ENCODE measurements around the gene UIMC1.
"Not testable (repeated sequence)": the region's sequence is repeated elsewhere in the genome, so short reads cannot be mapped to it uniquely, and the experiment has no call there.

UIMC1 gene

DNA sequence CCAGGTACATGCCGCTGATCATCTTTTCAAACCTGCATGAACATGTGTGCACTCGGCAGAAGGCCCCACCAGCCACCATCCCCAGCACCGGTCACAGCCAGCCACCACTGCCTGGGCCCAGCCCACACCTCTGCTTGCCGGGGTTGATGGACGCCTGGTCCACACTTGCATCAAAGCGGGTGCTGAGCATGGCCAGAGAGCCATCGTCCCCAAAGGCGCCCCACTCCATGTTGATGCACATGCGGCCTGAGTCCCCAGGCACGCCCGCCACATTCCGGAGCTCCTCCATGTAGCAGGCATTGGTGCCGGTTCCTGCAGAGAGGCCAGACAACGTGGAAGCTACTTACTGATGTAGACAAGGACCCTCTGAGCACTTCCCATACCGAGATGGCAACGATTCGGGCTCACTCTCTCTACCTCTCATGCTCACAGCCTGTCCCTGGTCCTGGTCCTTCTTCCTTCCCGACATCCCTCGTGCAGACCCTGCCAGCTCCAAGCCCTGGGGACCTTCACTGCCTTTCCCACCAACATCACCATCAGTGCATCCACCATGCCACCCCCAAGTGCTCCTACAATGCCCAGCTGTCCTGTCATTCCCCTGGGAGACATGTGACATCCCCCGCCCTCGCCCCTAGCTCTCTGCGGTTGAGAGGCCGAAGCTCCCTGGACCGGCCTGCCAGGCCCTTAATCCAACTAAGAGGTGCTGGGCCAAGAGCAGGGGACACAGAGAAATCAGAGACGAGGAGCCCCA, 124.6 kb downstream of the UIMC1 start:
- no peak for ATAC-seq

DNA sequence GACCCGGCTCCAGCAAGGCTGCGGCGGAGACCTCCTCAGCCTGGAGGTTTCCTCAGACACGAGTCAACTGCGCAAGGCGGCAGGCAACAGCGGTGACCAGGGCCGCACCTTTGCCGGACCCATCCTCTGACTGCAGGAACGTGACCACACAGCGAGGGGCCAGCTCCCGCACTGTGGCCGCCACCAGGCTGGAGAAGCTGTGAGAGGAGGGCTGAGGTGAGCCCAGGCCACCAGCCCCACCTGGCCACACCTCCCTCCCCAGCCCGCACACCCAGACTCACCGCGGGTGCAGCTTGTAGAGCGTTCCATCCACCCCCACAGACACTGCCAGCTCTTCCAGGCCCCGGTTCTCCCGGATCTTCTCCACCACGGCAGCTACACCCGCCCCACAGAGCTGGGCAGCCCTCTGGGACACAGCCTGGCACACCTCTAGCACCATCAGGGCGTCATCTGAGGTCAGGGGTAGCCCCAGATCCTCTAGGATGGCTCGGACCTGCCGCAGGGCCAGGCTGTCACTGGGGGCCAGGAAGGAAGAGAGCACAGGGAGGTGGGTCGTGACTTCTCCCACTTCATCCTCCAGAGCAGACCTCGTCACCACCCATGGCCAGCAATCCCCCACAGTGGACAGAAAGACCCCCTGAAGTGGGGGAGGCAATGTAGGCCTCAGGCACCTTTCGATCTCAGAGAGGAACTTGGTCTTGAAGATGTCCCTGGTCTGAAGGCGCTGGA, 125.4 kb downstream of the UIMC1 start:
- no peak for ATAC-seq

DNA sequence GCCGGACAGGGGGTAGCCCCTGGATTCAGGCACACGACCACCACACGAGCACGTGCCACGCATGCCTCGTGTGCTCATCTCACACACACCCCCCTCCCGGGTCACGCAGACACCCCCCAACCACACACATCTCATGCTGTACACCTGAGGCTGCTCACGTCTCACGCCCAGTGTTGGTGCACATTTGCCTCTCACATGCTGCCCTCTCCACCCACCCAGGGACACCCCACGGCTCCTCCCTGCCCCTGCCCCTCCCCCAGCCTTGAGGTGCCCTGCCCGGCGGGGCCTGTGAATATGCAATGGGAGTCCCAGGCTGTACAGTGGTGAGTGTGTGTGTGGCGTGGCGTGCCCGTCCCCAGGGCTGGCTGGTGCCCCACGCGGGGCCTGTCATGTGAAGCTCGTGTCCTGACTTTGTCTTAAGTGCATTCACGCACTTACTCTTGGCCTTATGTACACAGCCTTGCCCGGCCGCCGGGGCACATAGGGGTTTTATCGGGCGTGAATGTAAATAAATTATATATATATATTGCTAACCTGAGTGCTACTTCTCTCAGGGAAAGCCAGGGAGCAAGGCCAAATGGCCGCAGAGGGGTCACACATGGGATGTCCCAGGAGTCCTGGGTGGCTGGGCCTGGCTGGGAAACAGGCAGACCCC, 126.1 kb downstream of the UIMC1 start:
- ATAC-seq = no peak

DNA sequence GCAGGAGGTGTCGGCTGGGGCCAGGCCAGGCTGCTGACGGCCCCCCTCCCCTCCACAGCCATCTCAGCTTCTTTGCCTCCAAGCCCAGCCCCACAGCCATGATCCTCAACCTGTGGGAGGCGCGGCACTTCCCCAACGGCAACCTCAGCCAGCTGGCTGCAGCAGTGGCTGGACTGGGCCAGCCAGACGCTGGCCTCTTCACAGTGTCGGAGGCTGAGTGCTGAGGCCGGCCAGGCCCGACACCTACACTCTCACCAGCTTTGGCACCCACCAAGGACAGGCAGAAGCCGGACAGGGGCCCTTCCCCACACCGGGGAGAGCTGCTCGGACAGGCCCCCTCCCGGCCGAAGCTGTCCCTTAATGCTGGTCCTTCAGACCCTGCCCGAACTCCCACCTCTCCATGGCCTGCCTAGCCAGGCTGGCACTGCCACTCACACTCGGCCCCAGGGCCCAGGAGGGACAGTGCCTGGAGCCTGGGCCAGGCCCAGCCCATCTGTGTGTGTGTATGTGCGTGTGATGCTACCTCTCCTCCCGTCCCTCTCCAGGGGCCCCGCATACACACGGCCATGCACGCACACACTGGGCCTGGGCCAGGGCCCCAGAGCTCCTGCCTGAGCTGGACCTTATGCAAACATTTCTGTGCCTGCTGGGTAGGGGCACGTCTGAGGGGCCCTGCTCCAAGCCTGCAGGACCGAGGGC, 126.8 kb downstream of the UIMC1 start:
- no peak for ATAC-seq

- no peak for ATAC-seq
Measured at GRCh38 chr5:176878906-176879662, 127.5 kb downstream of the UIMC1 start.

- ATAC-seq = no peak
Measured at GRCh38 chr5:176878463-176878862, 128.1 kb downstream of the UIMC1 start.

DNA sequence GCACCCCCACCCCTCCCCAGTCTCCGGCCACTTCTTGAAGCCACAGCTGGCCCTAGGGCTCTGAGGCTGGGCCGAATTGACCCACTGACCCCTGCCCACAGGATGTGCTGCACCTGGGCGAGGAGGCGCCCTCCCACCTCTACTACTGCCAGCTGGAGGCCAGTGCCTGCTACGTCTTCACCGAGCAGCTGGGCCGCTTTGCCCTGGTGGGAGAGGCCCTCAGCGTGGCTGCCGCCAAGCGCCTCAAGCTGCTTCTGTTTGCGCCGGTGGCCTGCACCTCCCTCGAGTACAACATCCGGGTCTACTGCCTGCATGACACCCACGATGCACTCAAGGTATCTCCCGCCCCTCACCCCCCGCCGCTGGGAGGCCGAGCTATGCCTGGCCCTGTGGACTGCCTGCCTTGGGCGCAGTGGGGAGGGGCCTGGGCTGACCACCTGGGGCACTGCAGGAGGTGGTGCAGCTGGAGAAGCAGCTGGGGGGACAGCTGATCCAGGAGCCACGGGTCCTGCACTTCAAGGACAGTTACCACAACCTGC, 128.7 kb downstream of the UIMC1 start:
- ATAC-seq = no peak

DNA sequence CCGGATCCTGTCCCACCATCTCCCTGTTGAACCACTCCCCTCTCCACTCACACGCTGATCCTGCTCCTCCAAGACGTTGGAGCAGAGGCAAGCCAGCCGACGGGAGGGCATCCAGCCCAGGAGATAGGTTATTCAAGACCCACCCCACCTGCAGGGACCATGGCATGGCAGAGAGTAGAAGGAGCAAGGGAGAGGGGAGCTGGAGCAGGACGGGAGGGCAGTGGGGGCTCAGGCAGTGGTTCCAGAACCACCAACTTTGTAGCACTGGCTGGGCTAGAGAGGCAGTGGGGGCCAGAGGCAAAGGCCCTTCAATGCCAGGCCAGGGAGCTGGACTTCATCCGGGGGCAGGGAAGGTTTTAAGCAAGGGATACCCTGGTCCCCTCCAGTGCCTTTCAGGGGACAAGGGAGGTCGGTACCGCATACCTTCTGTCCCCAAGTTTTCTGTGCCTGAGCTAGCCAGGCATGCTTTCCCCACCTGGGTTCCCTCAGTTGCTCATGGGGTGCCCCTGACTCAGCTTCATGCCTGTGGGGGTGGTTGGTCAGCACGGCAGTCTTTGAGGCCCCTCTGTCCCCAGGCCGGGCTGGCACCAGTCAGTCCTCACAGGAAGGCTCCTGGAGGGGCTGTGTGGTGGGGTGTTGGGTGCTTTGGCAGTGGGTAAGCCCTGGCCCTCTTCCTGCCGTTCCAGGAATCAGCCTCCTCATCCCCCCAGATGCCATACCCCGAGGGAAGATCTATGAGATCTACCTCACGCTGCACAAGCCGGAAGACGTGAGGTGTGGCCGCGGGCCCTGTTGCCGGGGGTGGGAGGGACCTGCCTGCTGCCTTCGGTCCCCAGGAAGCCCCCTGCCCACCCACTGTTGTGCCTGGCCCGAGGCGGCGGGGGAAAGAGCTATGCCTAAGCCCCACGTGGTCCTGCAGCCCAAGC, 129.8 kb downstream of the UIMC1 start:
- no peak for ATAC-seq

DNA sequence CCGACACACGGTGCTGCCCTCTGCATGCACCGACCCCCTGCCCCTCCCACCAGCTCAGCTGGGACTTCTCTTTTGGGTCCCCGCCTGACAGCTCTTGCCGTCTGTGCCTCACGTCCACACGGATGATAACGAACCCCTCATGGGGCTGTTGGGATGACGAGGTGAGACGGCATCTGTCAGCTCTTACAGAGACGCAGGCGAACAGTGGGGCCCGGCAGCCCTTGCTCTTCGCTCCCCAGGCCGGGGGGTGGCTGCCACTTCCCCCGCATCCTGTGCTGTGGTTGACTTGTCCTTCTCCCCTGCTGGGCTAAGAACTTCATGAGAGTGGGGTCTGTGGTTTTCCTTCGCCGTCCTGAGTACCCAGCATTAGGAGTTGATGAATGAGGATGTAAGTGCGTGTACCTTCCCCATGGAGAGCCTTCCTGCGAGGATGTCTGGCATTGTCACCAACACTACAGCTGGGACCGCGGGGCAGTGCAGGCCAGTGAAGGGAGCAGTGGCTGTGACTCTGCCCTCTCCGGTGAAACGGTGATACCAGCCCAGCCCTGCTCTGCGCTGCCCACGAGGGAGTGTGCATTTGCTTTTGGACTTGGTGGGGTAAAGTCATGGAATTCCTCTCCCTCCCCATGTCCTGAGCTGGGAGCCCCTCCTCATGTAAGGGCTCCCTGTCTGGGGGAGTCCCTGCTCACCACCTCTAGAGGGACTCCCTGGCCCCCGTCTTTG, 130.6 kb downstream of the UIMC1 start:
- ATAC-seq = no peak

GRCh38 chr5:176875014-176875550, 131.5 kb downstream of the UIMC1 start:
- no peak for ATAC-seq

DNA sequence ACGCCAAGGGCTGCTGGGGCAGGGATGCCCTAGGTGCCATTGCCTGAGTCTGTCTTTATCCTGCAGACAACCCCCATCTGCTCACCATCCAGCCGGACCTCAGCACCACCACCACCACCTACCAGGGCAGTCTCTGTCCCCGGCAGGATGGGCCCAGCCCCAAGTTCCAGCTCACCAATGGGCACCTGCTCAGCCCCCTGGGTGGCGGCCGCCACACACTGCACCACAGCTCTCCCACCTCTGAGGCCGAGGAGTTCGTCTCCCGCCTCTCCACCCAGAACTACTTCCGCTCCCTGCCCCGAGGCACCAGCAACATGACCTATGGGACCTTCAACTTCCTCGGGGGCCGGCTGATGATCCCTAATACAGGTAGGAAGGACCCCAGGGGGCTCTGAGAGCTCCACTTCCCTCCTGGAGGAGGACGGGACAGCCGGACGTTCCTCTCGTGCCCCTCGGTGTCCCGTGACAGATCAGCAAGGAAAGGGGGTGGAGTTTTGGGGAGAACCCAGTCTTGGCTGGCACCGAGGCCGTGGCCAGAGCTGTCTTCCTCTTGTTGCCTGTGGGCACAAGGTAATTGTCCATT, 132.3 kb downstream of the UIMC1 start:
- ATAC-seq = no peak

- no peak for ATAC-seq
Measured at GRCh38 chr5:176873541-176874172, 132.9 kb downstream of the UIMC1 start.

DNA sequence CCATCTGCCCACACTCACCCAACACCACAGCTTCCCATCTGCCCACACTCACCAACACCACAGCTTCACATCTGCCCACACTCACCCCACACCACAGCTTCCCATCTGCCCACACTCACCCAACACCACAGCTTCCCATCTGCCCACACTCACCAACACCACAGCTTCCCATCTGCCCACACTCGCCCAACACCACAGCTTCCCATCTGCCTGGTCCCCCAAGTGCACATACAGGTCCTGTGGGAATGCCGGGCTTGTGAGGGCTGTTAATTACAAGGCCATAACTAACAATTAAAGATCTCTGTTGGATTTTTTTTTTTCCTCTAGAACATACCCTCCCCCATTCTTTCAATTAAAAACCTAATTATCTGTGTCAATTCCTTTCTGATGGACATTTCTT, 133.6 kb downstream of the UIMC1 start:
- ATAC-seq = not testable (repeated sequence)

DNA sequence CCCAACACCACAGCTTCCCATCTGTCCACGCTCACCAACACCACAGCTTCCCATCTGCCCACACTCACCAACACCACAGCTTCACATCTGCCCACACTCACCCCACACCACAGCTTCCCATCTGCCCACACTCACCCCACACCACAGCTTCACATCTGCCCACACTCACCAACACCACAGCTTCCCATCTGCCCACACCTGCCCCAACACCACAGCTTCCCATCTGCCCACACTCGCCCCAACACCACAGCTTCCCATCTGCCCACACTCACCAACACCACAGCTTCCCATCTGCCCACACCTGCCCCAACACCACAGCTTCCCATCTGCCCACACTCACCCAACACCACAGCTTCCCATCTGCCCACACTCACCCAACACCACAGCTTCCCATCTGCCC, 134.0 kb downstream of the UIMC1 start:
- not testable (repeated sequence) for ATAC-seq

DNA sequence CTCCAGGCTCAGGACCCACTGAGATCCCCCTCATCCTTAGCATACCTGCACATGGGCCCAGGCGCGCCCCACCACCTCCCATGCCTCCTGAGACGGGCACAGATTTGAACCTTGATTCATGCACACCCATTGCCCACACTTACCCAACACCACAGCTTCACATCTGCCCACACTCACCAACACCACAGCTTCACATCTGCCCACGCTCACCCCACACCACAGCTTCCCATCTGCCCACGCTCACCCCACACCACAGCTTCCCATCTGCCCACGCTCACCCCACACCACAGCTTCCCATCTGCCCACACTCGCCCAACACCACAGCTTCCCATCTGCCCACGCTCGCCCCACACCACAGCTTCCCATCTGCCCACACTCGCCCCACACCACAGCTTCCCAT, 135.9 kb downstream of the UIMC1 start:
- not testable (repeated sequence) for ATAC-seq

DNA sequence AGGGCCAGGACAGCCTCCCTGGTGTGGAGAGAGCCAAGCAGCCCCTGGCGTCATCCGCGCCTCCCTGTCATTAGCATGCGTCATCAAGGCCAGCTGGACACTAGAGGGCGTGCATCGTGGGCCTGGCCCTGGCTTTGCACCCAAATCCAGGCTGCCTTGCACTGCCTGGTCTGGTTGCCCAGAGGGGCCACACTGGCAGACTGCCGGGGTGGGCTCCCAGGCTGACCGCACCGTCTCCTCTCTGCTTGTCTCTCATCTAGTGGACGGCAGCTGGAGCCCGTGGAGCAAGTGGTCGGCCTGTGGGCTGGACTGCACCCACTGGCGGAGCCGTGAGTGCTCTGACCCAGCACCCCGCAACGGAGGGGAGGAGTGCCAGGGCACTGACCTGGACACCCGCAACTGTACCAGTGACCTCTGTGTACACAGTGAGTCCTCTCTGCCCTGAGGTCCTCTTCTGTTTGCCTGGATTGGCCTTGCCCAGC, 136.4 kb downstream of the UIMC1 start:
- ATAC-seq = no peak

GRCh38 chr5:176869501-176870109, 137.0 kb downstream of the UIMC1 start:
- ATAC-seq = no peak

DNA sequence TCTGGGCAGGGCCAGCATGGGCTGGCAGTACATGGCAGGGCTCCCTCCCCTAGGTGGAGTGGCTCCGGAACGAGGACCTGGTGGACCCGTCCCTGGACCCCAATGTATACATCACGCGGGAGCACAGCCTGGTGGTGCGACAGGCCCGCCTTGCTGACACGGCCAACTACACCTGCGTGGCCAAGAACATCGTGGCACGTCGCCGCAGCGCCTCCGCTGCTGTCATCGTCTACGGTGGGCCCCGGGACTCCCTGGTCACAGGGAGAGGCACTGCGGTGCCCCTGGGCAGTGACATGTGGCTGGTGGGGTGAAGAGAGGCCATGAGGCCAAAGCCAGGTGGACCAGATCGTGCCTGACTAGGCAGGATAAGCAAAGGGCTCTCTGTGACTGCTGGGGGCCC, 137.8 kb downstream of the UIMC1 start:
- ATAC-seq = no peak
